Vagina (tissue), 2 donors: ENCODE measurements around the gene BTK.

ENCODE experiments used
- CTCF ChIP-seq, 3 experiments: fragments of 450-650 bp in 2 of 3; fragments of 200-600 bp in 1 of 3; sonication (generic) in 1 of 3; IDR thresholded peaks; one replicate each; pipeline ENCODE4 v1.5.1; 2017 to 2019; ENCODE audit warnings: antibody characterized with exemption in 3 of 3, mild to moderate bottlenecking in 2 of 3, moderate library complexity in 2 of 3
- POLR2A ChIP-seq, 2 donors: fragments of 450-650 bp; IDR thresholded peaks; one replicate each; pipeline ENCODE4 v1.6.1; 2017; ENCODE audit warnings: antibody characterized with exemption in 2 of 2, mild to moderate bottlenecking in 2 of 2, moderate library complexity in 2 of 2
- POLR2AphosphoS5 ChIP-seq, 2 donors: sonication (generic); formaldehyde crosslinking; IDR thresholded peaks; one replicate each; pipeline ENCODE4 v1.9.0; 2017; ENCODE audit warnings: antibody characterized with exemption in 2 of 2, mild to moderate bottlenecking in 2 of 2, low read depth in 1 of 2; ENCODE audit not compliant: insufficient read depth in 1 of 2

GRCh38 chrX:101359966-101360365 lies 26.0 kb downstream of the BTK start:
- no peak for TF ChIP-seq CTCF (IDR thresholded peaks at IDR 0.05)
- TF ChIP-seq POLR2A (IDR thresholded peaks at IDR 0.05), result no peak
- no peak for TF ChIP-seq POLR2AphosphoS5 (IDR thresholded peaks at IDR 0.05; ENCODE audit: insufficient read depth in 1 of 2, low read depth in 1 of 2)
